ENCODE measurements around the gene SESN1. TPM values are rescaled to one million over a fixed set of nuclear protein-coding genes. Genes with fewer than 3 reads are reported as not detected.

SESN1 gene
- total RNA-seq, 4 donors from 2014 or later: 73.3 to 253 (median 128) TPM

GRCh38 chr6:108974201-108974600 lies 120.4 kb downstream of the SESN1 start:
- no peak overlapping the region for H3K4me3 ChIP-seq
- in situ Hi-C loops (cut with MboI; ENCODE audit: low sequenced_read_pairs in 4 of 4) (no loop called here), intact Hi-C loops (cut with DNase I; ENCODE audit: low total_unique reads) (no loop called here)
- H3K9me3 ChIP-seq: no peaks in the 10 kb centered on the region
- peaks cover 26 to 29% of the 10 kb centered on the region in 2 donors for H3K4me1 ChIP-seq
- TF ChIP-seq POLR2A (IDR thresholded peaks at IDR 0.05): no peak
- TF ChIP-seq, protein P1, sequence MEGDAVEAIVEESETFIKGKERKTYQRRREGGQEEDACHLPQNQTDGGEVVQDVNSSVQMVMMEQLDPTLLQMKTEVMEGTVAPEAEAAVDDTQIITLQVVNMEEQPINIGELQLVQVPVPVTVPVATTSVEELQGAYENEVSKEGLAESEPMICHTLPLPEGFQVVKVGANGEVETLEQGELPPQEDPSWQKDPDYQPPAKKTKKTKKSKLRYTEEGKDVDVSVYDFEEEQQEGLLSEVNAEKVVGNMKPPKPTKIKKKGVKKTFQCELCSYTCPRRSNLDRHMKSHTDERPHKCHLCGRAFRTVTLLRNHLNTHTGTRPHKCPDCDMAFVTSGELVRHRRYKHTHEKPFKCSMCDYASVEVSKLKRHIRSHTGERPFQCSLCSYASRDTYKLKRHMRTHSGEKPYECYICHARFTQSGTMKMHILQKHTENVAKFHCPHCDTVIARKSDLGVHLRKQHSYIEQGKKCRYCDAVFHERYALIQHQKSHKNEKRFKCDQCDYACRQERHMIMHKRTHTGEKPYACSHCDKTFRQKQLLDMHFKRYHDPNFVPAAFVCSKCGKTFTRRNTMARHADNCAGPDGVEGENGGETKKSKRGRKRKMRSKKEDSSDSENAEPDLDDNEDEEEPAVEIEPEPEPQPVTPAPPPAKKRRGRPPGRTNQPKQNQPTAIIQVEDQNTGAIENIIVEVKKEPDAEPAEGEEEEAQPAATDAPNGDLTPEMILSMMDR (IDR thresholded peaks at IDR 0.05 in 4 of 5, conservative IDR thresholded peaks at IDR 0.05 in 1 of 5): no peak
- no peak for DNase-seq
- no peaks in the 10 kb centered on the region for H3K36me3 ChIP-seq
- no peaks in the 10 kb centered on the region for H3K27me3 ChIP-seq
- H3K27ac ChIP-seq: peak overlapping the region in 3 of 4 donors; percentile 19 to 36 (median 20)
- no peak for ATAC-seq

GRCh38 chr6:108969776-108970175 lies 124.9 kb downstream of the SESN1 start:
- H3K4me1 ChIP-seq: peaks cover 35 to 39% of the 10 kb centered on the region in 2 donors

GRCh38 chr6:108968325-108969316 lies 126.0 kb downstream of the SESN1 start:
- in situ Hi-C loops (cut with MboI; ENCODE audit: low sequenced_read_pairs in 4 of 4): no loop called here
- Histone ChIP-seq H3K27ac (peak overlapping the region; percentile 71 to 82 (median 76)), H3K4me1 (peaks cover 35 to 39% of the 10 kb centered on the region in 2 donors), H3K36me3 (no peaks in the 10 kb centered on the region), H3K27me3 (no peaks in the 10 kb centered on the region), H3K9me3 (no peaks in the 10 kb centered on the region), H3K4me3 (no peak overlapping the region)
- intact Hi-C loops (cut with DNase I; ENCODE audit: low total_unique reads): loop anchor here (2.0 kb wide), 1 partner anchor 32 kb away; no protein-coding TSS in a partner anchor
- no peak for DNase-seq
- TF ChIP-seq POLR2A (IDR thresholded peaks at IDR 0.05): no peak
- TF ChIP-seq, protein P1 (IDR thresholded peaks at IDR 0.05 in 4 of 5, conservative IDR thresholded peaks at IDR 0.05 in 1 of 5): no peak
- no peak for ATAC-seq

More at GRCh38 chr6:108969776-108970175, 124.9 kb downstream of the SESN1 start:
- in situ Hi-C loops (cut with MboI; ENCODE audit: low sequenced_read_pairs in 4 of 4): no loop called here
- ATAC-seq: no peak
- H3K27ac ChIP-seq: peak overlapping the region; percentile 46 to 82 (median 74)
- no peaks in the 10 kb centered on the region for H3K9me3 ChIP-seq
- DNase-seq: no peak
- intact Hi-C loops (cut with DNase I; ENCODE audit: low total_unique reads): loop anchor here (2.0 kb wide), 1 partner anchor 31 kb away; no protein-coding TSS in a partner anchor
- H3K4me3 ChIP-seq: no peak overlapping the region
- no peak for TF ChIP-seq POLR2A (IDR thresholded peaks at IDR 0.05)
- TF ChIP-seq, protein P1 (IDR thresholded peaks at IDR 0.05 in 4 of 5, conservative IDR thresholded peaks at IDR 0.05 in 1 of 5): no peak
- H3K36me3 ChIP-seq: no peaks in the 10 kb centered on the region
- no peaks in the 10 kb centered on the region for H3K27me3 ChIP-seq

DNA sequence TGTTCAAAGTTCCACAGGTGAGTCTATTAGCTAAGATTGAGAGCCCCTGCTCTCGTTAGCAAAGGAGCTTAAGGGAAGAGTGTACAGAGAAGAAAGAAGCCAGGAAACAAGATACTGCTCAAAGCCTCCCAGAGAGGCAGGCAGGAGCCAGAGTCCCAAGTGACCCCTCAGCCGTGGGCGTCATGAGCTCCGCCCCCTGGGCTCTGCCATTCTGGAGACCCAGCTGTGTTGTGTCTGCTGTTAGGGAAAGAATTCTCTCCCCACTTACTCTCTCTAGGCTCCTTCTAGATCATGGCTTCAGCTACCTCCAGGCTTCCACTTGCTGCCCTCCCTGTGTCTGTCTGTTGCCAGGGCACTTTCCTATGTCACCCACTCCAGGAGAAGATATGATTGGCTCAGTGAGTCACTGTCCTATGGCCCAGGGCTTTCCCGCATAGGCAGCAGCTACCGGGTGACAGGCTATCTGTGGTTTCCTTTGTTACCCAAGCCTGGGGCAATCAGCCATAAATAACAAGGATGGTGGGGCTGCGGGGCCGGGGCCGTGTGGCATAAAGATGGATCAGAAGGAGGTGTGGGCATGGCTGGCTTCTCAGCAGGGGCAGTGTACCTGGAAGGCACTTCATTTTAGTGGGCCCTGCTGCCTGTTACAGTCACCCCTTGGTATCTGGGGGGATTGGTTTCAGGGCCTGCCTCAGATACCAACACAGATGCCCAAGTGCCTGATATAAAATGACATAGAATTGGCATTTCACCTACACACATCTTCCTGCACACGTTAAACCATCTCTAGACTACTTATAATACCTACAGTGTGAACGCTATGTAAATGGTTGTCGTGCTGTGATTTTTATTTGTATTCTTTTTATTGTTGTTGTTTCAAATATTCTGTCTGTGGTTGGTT lies 127.5 kb downstream of the SESN1 start:
- H3K27ac ChIP-seq: peak overlapping the region; percentile 71 to 82 (median 76)
- in situ Hi-C loops (cut with MboI; ENCODE audit: low sequenced_read_pairs in 4 of 4): no loop called here
- ATAC-seq: peak; percentile 71 to 84
- H3K9me3 ChIP-seq: no peaks in the 10 kb centered on the region
- DNase-seq: peak; percentile 56 to 73
- no peaks in the 10 kb centered on the region for H3K27me3 ChIP-seq
- TF ChIP-seq, protein P1 (IDR thresholded peaks at IDR 0.05 in 4 of 5, conservative IDR thresholded peaks at IDR 0.05 in 1 of 5): no peak
- peak; percentile 28 to 53 for TF ChIP-seq POLR2A (IDR thresholded peaks at IDR 0.05)
- H3K4me1 ChIP-seq: peaks cover 33 to 36% of the 10 kb centered on the region in 2 donors
- no peak overlapping the region for H3K4me3 ChIP-seq
- intact Hi-C loops (cut with DNase I; ENCODE audit: low total_unique reads): no loop called here
- no peaks in the 10 kb centered on the region for H3K36me3 ChIP-seq
